Endothelial cell of umbilical vein (primary cell): ENCODE measurements around the gene SERPINB6. TPM values are rescaled to one million over a fixed set of nuclear protein-coding genes. Genes with fewer than 3 reads are reported as not detected.

ENCODE experiments used
- BruUV-seq: library from RNA; stranded (reverse); fragments of 400-500 nt; replicated peaks from 2 replicates; lab custom pipeline; 2021; lab: Mats Ljungman, UMichigan
- CTCF ChIA-PET: fragments of 300-600, 350-600 bp; sonication (Branson Sonifier 250); formaldehyde crosslinking; loops from one replicate; lab custom pipeline; 2021; ENCODE audit warnings: antibody characterized with exemption, inconsistent platforms; lab: Charles Lee
- POLR2A ChIA-PET: fragments of 300-600, 350-600 bp; sonication (Branson Sonifier 250); formaldehyde crosslinking; loops from one replicate; lab custom pipeline; 2021; ENCODE audit warnings: antibody characterized with exemption, inconsistent platforms; lab: Charles Lee
- DNase-seq: peaks from one replicate; pipeline ENCODE4 v3.0.0-alpha.2; 2011; ENCODE audit warnings: low read depth, low spot score
- FAIRE-seq: peaks from 2 replicates; lab custom pipeline; 2011; peaks lifted over from hg19 to GRCh38; lab: Jason Lieb, UNC
- H2AFZ ChIP-seq: 2 replicates; pipeline ENCODE4 v1.6.0; 2012; ENCODE audit warnings: low read depth, low read length, control low read depth, inconsistent platforms
- H3K27ac ChIP-seq: 2 replicates; pipeline ENCODE4 v1.5.1; 2011; ENCODE audit warnings: low read depth, mild to moderate bottlenecking, control low read depth, low read length, moderate library complexity; ENCODE audit not compliant: insufficient read depth
- H3K27me3 ChIP-seq, 2 experiments: 2 replicates each; pipeline versions ENCODE4 v1.6.0 to v1.6.1; 2011; ENCODE audit warnings: low read length in 2 of 2, mixed read lengths in 1 of 2; ENCODE audit not compliant: control insufficient read depth in 2 of 2, insufficient read depth in 2 of 2
- H3K36me3 ChIP-seq, 2 experiments: 2 replicates in 1 of 2; 3 replicates in 1 of 2; pipeline ENCODE4 v1.5.1; 2011; ENCODE audit warnings: low read length in 2 of 2, mild to moderate bottlenecking in 1 of 2, moderate library complexity in 1 of 2; ENCODE audit not compliant: control insufficient read depth in 2 of 2, insufficient read depth in 2 of 2; ENCODE audit errors: extremely low read depth in 1 of 2
- H3K4me1 ChIP-seq: 3 replicates; pipeline ENCODE4 v1.5.1; 2011; ENCODE audit warnings: mild to moderate bottlenecking, low read length; ENCODE audit not compliant: control insufficient read depth, insufficient read depth; ENCODE audit errors: extremely low read depth
- H3K4me2 ChIP-seq: 2 replicates; pipeline ENCODE4 v1.6.1; 2011; ENCODE audit warnings: low read length, control low read depth, mixed read lengths; ENCODE audit not compliant: insufficient read depth
- H3K4me3 ChIP-seq, 3 experiments: fragments of 200-600 bp in 1 of 3; sonication (generic), shearing (Covaris generic) in 1 of 3; replicated peaks in 1 of 3; 2 replicates each; pipeline ENCODE4 v1.5.1; 2011 to 2016; ENCODE audit warnings: control low read depth in 3 of 3, low read length in 3 of 3, mild to moderate bottlenecking in 2 of 3, inconsistent platforms in 1 of 3, low read depth in 1 of 3, moderate library complexity in 1 of 3; ENCODE audit not compliant: insufficient read depth in 1 of 3
- H3K79me2 ChIP-seq: 2 replicates; pipeline ENCODE4 v1.6.0; 2012; ENCODE audit warnings: low read length, inconsistent platforms; ENCODE audit not compliant: control insufficient read depth, insufficient read depth
- H3K9ac ChIP-seq: replicated peaks from 2 replicates; pipeline ENCODE3; 2011; ENCODE audit warnings: low read length, control low read depth; ENCODE audit not compliant: insufficient read depth; ENCODE audit errors: extremely low read depth
- H3K9me1 ChIP-seq: replicated peaks from 3 replicates; pipeline ENCODE4 v1.6.0; 2011; ENCODE audit warnings: mild to moderate bottlenecking, low read length; ENCODE audit not compliant: control insufficient read depth, insufficient read depth; ENCODE audit errors: extremely low read depth
- H3K9me3 ChIP-seq: replicated peaks from 2 replicates; pipeline ENCODE4 v1.5.1; 2012; ENCODE audit warnings: low read length, inconsistent platforms; ENCODE audit not compliant: control insufficient read depth, insufficient read depth
- H4K20me1 ChIP-seq: replicated peaks from 2 replicates; pipeline ENCODE3; 2011; ENCODE audit warnings: mild to moderate bottlenecking, low read length; ENCODE audit not compliant: control insufficient read depth, insufficient read depth; ENCODE audit errors: extremely low read depth
- CTCF ChIP-seq, 2 donors: IDR thresholded peaks; 1 replicate in 1 of 2; 2 replicates in 1 of 2; pipeline ENCODE4 v1.5.1; 2011; ENCODE audit warnings: low read length in 2 of 2, mild to moderate bottlenecking in 2 of 2, moderate library complexity in 2 of 2, control low read depth in 1 of 2, inconsistent platforms in 1 of 2, low read depth in 1 of 2; ENCODE audit not compliant: insufficient read depth in 1 of 2; ENCODE audit errors: extremely low read depth in 1 of 2
- EZH2 ChIP-seq: IDR thresholded peaks from 2 replicates; pipeline ENCODE4 v1.6.1; 2012; ENCODE audit warnings: borderline replicate concordance, low read depth, mild to moderate bottlenecking, moderate library complexity, low read length, inconsistent platforms; ENCODE audit not compliant: severe bottlenecking
- FOS ChIP-seq: IDR thresholded peaks from 2 replicates; pipeline ENCODE4 v1.6.1; 2011; ENCODE audit warnings: mild to moderate bottlenecking, low read length, moderate library complexity, borderline replicate concordance; ENCODE audit not compliant: insufficient read depth
- GATA2 ChIP-seq: IDR thresholded peaks from 2 replicates; pipeline ENCODE4 v1.7.0; 2011; ENCODE audit warnings: low read depth, mild to moderate bottlenecking, moderate library complexity, mixed read lengths, low read length; ENCODE audit not compliant: insufficient read length, insufficient read depth
- JUN ChIP-seq: IDR thresholded peaks from 2 replicates; pipeline ENCODE4 v1.6.1; 2011; ENCODE audit warnings: borderline replicate concordance, low read depth; ENCODE audit not compliant: insufficient read length, insufficient read depth
- MAX ChIP-seq: IDR thresholded peaks from 2 replicates; pipeline ENCODE4 v1.6.1; 2011; ENCODE audit not compliant: insufficient read depth, insufficient read length
- MYC ChIP-seq: IDR thresholded peaks from one replicate; pipeline ENCODE4 v1.6.1; 2011; ENCODE audit warnings: mild to moderate bottlenecking, low read depth, low read length
- POLR2A ChIP-seq: IDR thresholded peaks from 2 replicates; pipeline ENCODE4 v1.6.1; 2012; ENCODE audit warnings: low read depth, mild to moderate bottlenecking, control low read depth, low read length
- POLR2AphosphoS5 ChIP-seq: IDR thresholded peaks from 2 replicates; pipeline ENCODE4 v1.6.1; 2012; ENCODE audit warnings: low read depth, mild to moderate bottlenecking, control low read depth, low read length, moderate library complexity; ENCODE audit not compliant: insufficient read depth
- dilution Hi-C: fragments of 300-500 bp; cut with MboI; formaldehyde crosslinking; loops from one replicate; pipeline ENCODE4 v1.15.0; 2019; ENCODE audit warnings: low sequenced_read_pairs; ENCODE audit not compliant: extremely low pct_ligation_motif_present
- intact Hi-C: fragments of 100-400 bp; cut with micrococcal nuclease; formaldehyde crosslinking; loops from one replicate; pipeline ENCODE4 v1.10.0; 2022
- polyA plus RNA-seq, 4 experiments: library from polyadenylated mRNA; depleted of rRNA in 3 of 4; stranded (reverse) in 3 of 4; unstranded in 1 of 4; fragments of >200 nt; gene quantifications; 2 replicates each; pipeline versions ENCODE4 v1.2.1 to v1.2.3, GENCODE V29; 2011 to 2012; ENCODE audit warnings: missing spikeins in 1 of 4
- total RNA-seq: library from RNA; stranded (reverse); gene quantifications from 2 replicates; pipeline ENCODE4 v1.2.3, GENCODE V29; 2021

The SERPINB6 gene
- total and polyA plus RNA-seq, 2 donors (not counting 3 experiments of a cell fraction or from before 2014, with no cell fraction given), result 145 to 151 TPM

GRCh38 chr6:3011158-3011557, 39.8 kb upstream of the SERPINB6 start:
- H4K20me1 ChIP-seq, result no peaks in the 10 kb centered on the region
- TF ChIP-seq FOS, result no peak
- no peak for TF ChIP-seq MYC
- TF ChIP-seq MAX, result no peak
- TF ChIP-seq POLR2AphosphoS5, result no peak
- no peak for TF ChIP-seq JUN
- TF ChIP-seq GATA2, result no peak
- TF ChIP-seq EZH2, result no peak
- TF ChIP-seq CTCF (IDR thresholded peaks at IDR 0.05; ENCODE audit: extremely low read depth in 1 of 2, insufficient read depth in 1 of 2, low read depth in 1 of 2, low read length in 2 of 2), result no peak
- TF ChIP-seq POLR2A, result no peak
- DNase-seq, result no peak
- peaks cover 0 to 3% of the 10 kb centered on the region in 2 experiments for H3K36me3 ChIP-seq
- H3K79me2 ChIP-seq, result no peaks in the 10 kb centered on the region
- H3K9ac ChIP-seq, result no peak overlapping the region
- ChIA-PET CTCF (interaction anchor here (1.0 to 3.0 kb wide), 2 partner anchors 9 to 10 kb away, joined by 3 to 25 read pairs; partner anchors contain the start of gene NQO2), POLR2A (interaction anchor here (0.5 kb wide), 1 partner anchor 32 kb away, joined by 3 read pairs; no protein-coding TSS in a partner anchor)
- H3K4me2 ChIP-seq, result no peak overlapping the region
- no peak overlapping the region for H3K27ac ChIP-seq
- no peak overlapping the region for H3K4me3 ChIP-seq
- FAIRE-seq, result no peak
- no peaks in the 10 kb centered on the region for H3K27me3 ChIP-seq
- H2AFZ ChIP-seq, result no peak overlapping the region
- no peaks in the 10 kb centered on the region for H3K9me3 ChIP-seq
- BruUV-seq, result no TSS peak
- intact Hi-C loops (no loop called here), dilution Hi-C loops (no loop called here)
- no peaks in the 10 kb centered on the region for H3K9me1 ChIP-seq
- H3K4me1 ChIP-seq, result peaks cover 6% of the 10 kb centered on the region
